K562 (cell line): ENCODE measurements around the gene ROR2. TPM values are rescaled to one million over a fixed set of nuclear protein-coding genes. Genes with fewer than 3 reads are reported as not detected.

Source experiments
- ARID2 ChIP-seq: fragments of 450-650 bp; IDR thresholded peaks from 2 replicates; pipeline ENCODE4 v1.6.1; 2017; ENCODE audit warnings: antibody characterized with exemption, mild to moderate bottlenecking
- CGGBP1 ChIP-seq: fragments of 250-450 bp; sonication (Bioruptor Pico); IDR thresholded peaks from 2 replicates; pipeline ENCODE4 v1.9.0; 2021; ENCODE audit warnings: mild to moderate bottlenecking
- HINFP ChIP-seq: fragments of 450-650 bp; conservative IDR thresholded peaks from 2 replicates; pipeline ENCODE4 v1.6.1; 2016; ENCODE audit warnings: missing genetic modification characterization, low read depth, mild to moderate bottlenecking, control low read depth, missing compliant biosample characterization
- ILK ChIP-seq: fragments of 450-650 bp; IDR thresholded peaks from 2 replicates; pipeline ENCODE4 v1.6.1; 2016; ENCODE audit warnings: missing genetic modification characterization, low read depth, mild to moderate bottlenecking, missing compliant biosample characterization, moderate library complexity, borderline replicate concordance
- MAFF ChIP-seq: IDR thresholded peaks from 2 replicates; pipeline ENCODE4 v1.6.1; 2012; ENCODE audit warnings: low read length, improper control_type of control experiment
- MCM5 ChIP-seq: fragments of 450-650 bp; IDR thresholded peaks from 2 replicates; pipeline ENCODE4 v1.6.1; 2016; ENCODE audit warnings: low read depth
- MTA3 ChIP-seq: fragments of 450-650 bp; formaldehyde crosslinking; IDR thresholded peaks from 2 replicates; pipeline ENCODE4 v1.6.1; 2017; ENCODE audit warnings: mild to moderate bottlenecking, borderline replicate concordance
- NKRF ChIP-seq: fragments of 450-650 bp; IDR thresholded peaks from 2 replicates; pipeline ENCODE4 v1.6.1; 2016; ENCODE audit warnings: borderline replicate concordance
- PREB ChIP-seq: sonication (generic); formaldehyde crosslinking; IDR thresholded peaks from 2 replicates; pipeline ENCODE4 v1.8.1; 2023; ENCODE audit warnings: mild to moderate bottlenecking, missing genetic modification reagents
- RBM22 ChIP-seq: fragments of 200-400 bp; formaldehyde crosslinking; IDR thresholded peaks from 2 replicates; pipeline ENCODE4 v1.6.1; 2018; ENCODE audit warnings: low read length, low read depth; ENCODE audit not compliant: poor library complexity, severe bottlenecking
- RNF219 ChIP-seq: fragments of 250-450 bp; sonication (Bioruptor Pico); IDR thresholded peaks from 2 replicates; pipeline ENCODE4 v1.5.0; 2022; ENCODE audit warnings: mild to moderate bottlenecking
- SETDB1 ChIP-seq: IDR thresholded peaks from one replicate; pipeline ENCODE4 v1.6.1; 2012; ENCODE audit warnings: low read length, control low read depth, inconsistent platforms
- TAF9B ChIP-seq: fragments of 450-650 bp; IDR thresholded peaks from 2 replicates; pipeline ENCODE4 v1.6.1; 2018; ENCODE audit warnings: mild to moderate bottlenecking; ENCODE audit not compliant: partially characterized antibody
- USF1 ChIP-seq: sonication (generic); formaldehyde crosslinking; IDR thresholded peaks from 2 replicates; pipeline ENCODE4 v1.9.0; 2022; ENCODE audit warnings: mild to moderate bottlenecking, missing genetic modification reagents
- ZBTB9 ChIP-seq: fragments of 450-650 bp; formaldehyde crosslinking; IDR thresholded peaks from 2 replicates; pipeline ENCODE4 v1.4.0; 2020; ENCODE audit warnings: mild to moderate bottlenecking, moderate library complexity
- ZC3H8 ChIP-seq: fragments of 450-650 bp; IDR thresholded peaks from 2 replicates; pipeline ENCODE4 v1.6.1; 2017
- ZNF140 ChIP-seq: fragments of 250-450 bp; sonication (Bioruptor Pico); IDR thresholded peaks from 2 replicates; pipeline ENCODE4 v1.8.0; 2021; ENCODE audit warnings: moderate library complexity, mild to moderate bottlenecking, inconsistent platforms
- ZNF212 ChIP-seq: fragments of 450-650 bp; formaldehyde crosslinking; IDR thresholded peaks from 2 replicates; pipeline ENCODE4 v1.4.0; 2020; ENCODE audit warnings: mild to moderate bottlenecking
- polyA plus RNA-seq, 8 experiments: library from polyadenylated mRNA; depleted of rRNA in 4 of 8; stranded (reverse) in 5 of 8; unstranded in 3 of 8; fragments of >200 nt; fragmentation: Nextera tagmentation in 2 of 8; fragmentation: Illumina TruSeq in 1 of 8; extraction: Ambion mirVana in 2 of 8; extraction: Trizol in 1 of 8; gene quantifications; 2 replicates each; pipeline versions ENCODE4 v1.2.1 to v1.2.3, GENCODE V29; 2011 to 2014; ENCODE audit warnings: inconsistent platforms in 1 of 8, missing spikeins in 1 of 8
- total RNA-seq, 7 experiments: library from RNA; depleted of rRNA in 6 of 7; stranded (reverse); fragments of >200 nt in 6 of 7; fragmentation: Illumina TruSeq in 2 of 7; extraction: Trizol in 2 of 7; gene quantifications; 2 replicates each; pipeline versions ENCODE4 v1.2.1 to v1.2.3, GENCODE V29; 2011 to 2021; ENCODE audit warnings: low replicate concordance in 1 of 7

The ROR2 gene
- total and polyA plus RNA-seq, 9 of the 15 experiments (the other 6 are each of a cell fraction or from before 2014, with no cell fraction given) = 5.6 to 33.8 (median 15.3) TPM

GRCh38 chr9:91907484-91908292 lies 42.3 kb downstream of the ROR2 start (continued):
- TF ChIP-seq NKRF (peak; percentile 17; the same call in 1 of the 2 replicates), TAF9B (no peak), ILK (tag) (no peak), ZBTB9 (CRISPR knock-in tag) (no peak), SETDB1 (no peak), RBM22 (no peak), ARID2 (peak; percentile 22; the same call in 1 of the 2 replicates), MAFF (no peak), HINFP (tag) (no peak), MCM5 (no peak), PREB (CRISPR knock-in tag) (no peak), ZNF140 (no peak), ZC3H8 (no peak), MTA3 (0 out of 2 replicates have a peak, but pooled peaks have one; percentile 37), RNF219 (CRISPR knock-in tag) (no peak), ZNF212 (CRISPR knock-in tag) (no peak), USF1 (CRISPR knock-in tag) (peak; percentile 79), CGGBP1 (no peak)
